ENCODE results near the gene SURF4. TPM values are rescaled to one million over a fixed set of nuclear protein-coding genes. Genes with fewer than 3 reads are reported as not detected.

SURF4 gene
- total and polyA plus RNA-seq, 2 of the 13 experiments (the other 11 are each of a cell fraction or from before 2014, with no cell fraction given) = 220 to 265 TPM

DNA sequence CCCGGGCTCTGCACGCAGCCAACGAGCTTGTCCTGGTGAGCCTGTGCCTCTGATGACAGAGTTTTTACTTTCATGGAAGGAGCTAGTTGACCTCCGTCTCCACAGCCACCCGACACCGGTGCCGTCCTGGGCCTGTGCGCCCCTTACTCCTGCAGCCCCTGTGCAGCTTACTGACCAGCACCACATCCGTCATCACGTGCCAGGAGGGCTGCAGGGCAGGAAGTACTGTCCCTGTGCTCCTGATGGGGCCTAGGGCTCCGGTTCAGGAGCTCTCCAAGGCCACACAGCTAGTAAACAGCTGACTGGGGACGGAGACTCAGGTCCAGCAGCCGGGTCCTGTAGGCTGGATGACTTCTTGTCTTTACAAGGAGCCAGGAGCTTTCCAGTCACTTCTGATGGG, 10.5 kb upstream of the SURF4 start (continued):
- TF ChIP-seq PHF8 (CRISPR knock-in tag; IDR thresholded peaks at IDR 0.05) (no peak), NFATC3 (CRISPR knock-in tag; IDR thresholded peaks at IDR 0.05) (no peak), POLR2A (IDR thresholded peaks at IDR 0.05; ENCODE audit: insufficient read depth in 1 of 2, low read depth in 2 of 2, low read length in 2 of 2) (no peak), HMGA1 (CRISPR knock-in tag; conservative IDR thresholded peaks at IDR 0.05) (no peak), MBNL3 (CRISPR knock-in tag; conservative IDR thresholded peaks at IDR 0.05) (no peak), ZNF615 (CRISPR knock-in tag; IDR thresholded peaks at IDR 0.05; ENCODE audit: borderline replicate concordance) (no peak), CENPX (CRISPR knock-in tag; IDR thresholded peaks at IDR 0.05) (no peak), JUNB (CRISPR knock-in tag; IDR thresholded peaks at IDR 0.05; ENCODE audit: borderline replicate concordance) (no peak), PRPF4 (IDR thresholded peaks at IDR 0.05; ENCODE audit: low read depth, low read length, poor library complexity, severe bottlenecking) (no peak)
- TF ChIP-seq, protein P1, sequence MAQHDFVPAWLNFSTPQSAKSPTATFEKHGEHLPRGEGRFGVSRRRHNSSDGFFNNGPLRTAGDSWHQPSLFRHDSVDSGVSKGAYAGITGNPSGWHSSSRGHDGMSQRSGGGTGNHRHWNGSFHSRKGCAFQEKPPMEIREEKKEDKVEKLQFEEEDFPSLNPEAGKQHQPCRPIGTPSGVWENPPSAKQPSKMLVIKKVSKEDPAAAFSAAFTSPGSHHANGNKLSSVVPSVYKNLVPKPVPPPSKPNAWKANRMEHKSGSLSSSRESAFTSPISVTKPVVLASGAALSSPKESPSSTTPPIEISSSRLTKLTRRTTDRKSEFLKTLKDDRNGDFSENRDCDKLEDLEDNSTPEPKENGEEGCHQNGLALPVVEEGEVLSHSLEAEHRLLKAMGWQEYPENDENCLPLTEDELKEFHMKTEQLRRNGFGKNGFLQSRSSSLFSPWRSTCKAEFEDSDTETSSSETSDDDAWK (CRISPR knock-in tag; IDR thresholded peaks at IDR 0.05) = no peak
- TF ChIP-seq, protein P2, sequence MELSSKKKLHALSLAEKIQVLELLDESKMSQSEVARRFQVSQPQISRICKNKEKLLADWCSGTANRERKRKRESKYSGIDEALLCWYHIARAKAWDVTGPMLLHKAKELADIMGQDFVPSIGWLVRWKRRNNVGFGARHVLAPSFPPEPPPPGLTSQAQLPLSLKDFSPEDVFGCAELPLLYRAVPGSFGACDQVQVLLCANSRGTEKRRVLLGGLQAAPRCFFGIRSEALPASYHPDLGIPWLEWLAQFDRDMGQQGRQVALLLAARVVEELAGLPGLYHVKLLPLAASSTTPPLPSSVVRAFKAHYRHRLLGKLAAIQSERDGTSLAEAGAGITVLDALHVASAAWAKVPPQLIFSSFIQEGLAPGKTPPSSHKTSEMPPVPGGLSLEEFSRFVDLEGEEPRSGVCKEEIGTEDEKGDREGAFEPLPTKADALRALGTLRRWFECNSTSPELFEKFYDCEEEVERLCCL (CRISPR knock-in tag; IDR thresholded peaks at IDR 0.05; ENCODE audit: borderline replicate concordance) = no peak
- TF ChIP-seq, protein P3, sequence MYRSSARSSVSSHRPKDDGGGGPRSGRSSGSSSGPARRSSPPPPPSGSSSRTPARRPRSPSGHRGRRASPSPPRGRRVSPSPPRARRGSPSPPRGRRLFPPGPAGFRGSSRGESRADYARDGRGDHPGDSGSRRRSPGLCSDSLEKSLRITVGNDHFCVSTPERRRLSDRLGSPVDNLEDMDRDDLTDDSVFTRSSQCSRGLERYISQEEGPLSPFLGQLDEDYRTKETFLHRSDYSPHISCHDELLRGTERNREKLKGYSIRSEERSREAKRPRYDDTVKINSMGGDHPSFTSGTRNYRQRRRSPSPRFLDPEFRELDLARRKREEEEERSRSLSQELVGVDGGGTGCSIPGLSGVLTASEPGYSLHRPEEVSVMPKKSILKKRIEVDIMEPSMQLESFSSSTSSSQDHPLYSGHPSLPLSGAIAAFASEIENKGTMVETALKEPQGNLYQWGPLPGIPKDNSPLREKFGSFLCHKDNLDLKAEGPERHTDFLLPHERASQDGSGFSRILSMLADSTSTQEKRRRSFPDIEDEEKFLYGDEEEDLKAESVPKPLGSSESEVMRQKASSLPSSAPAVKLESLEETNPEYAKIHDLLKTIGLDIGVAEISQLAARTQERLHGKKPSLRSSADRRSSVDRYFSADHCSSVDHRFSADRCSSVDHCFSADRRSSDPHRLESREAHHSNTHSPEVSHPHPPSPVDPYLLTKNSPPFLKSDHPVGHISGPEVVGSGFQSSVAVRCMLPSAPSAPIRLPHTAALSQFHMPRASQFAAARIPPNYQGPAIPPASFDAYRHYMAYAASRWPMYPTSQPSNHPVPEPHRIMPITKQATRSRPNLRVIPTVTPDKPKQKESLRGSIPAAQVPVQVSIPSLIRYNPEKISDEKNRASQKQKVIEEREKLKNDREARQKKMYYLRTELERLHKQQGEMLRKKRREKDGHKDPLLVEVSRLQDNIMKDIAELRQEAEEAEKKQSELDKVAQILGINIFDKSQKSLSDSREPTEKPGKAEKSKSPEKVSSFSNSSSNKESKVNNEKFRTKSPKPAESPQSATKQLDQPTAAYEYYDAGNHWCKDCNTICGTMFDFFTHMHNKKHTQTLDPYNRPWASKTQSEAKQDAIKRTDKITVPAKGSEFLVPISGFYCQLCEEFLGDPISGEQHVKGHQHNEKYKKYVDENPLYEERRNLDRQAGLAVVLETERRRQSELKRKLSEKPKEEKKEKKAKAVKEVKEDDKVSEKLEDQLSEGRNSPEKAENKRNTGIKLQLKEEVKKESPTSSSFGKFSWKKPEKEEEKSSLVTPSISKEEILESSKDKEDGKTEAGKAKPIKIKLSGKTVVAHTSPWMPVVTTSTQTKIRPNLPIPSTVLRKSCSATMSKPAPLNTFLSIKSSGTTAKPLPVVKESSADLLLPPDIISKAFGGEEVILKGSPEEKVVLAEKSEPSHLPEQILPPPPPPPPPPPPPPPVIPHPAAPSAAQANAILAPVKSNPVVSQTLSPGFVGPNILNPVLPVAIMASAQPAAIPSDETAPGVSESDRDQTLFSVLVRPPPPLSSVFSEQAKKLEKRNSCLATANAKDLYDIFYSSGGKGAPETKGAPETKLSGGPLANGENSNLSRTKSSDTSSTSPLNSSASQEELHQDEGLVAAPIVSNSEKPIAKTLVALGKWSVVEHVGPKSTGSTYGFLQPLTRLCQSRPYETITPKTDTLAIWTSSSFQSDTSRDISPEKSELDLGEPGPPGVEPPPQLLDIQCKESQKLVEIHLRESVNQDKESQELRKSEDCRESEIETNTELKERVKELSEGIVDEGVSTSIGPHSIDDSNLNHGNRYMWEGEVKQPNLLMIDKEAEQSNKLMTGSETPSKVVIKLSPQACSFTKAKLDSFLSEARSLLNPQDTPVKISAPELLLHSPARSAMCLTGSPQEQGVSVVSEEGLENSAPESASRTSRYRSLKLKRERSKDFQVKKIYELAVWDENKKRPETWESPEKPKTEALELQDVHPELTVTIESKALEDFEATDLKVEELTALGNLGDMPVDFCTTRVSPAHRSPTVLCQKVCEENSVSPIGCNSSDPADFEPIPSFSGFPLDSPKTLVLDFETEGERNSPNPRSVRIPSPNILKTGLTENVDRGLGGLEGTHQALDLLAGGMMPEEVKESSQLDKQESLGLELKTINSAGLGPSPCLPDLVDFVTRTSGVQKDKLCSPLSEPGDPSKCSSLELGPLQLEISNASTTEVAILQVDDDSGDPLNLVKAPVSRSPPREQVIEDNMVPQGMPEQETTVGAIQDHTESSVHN (CRISPR knock-in tag; IDR thresholded peaks at IDR 0.05) = no peak
- TF ChIP-seq, protein P4, sequence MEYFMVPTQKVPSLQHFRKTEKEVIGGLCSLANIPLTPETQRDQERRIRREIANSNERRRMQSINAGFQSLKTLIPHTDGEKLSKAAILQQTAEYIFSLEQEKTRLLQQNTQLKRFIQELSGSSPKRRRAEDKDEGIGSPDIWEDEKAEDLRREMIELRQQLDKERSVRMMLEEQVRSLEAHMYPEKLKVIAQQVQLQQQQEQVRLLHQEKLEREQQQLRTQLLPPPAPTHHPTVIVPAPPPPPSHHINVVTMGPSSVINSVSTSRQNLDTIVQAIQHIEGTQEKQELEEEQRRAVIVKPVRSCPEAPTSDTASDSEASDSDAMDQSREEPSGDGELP (IDR thresholded peaks at IDR 0.05; ENCODE audit: borderline replicate concordance, low read depth) = peak; percentile 96
- TF ChIP-seq, protein P5, sequence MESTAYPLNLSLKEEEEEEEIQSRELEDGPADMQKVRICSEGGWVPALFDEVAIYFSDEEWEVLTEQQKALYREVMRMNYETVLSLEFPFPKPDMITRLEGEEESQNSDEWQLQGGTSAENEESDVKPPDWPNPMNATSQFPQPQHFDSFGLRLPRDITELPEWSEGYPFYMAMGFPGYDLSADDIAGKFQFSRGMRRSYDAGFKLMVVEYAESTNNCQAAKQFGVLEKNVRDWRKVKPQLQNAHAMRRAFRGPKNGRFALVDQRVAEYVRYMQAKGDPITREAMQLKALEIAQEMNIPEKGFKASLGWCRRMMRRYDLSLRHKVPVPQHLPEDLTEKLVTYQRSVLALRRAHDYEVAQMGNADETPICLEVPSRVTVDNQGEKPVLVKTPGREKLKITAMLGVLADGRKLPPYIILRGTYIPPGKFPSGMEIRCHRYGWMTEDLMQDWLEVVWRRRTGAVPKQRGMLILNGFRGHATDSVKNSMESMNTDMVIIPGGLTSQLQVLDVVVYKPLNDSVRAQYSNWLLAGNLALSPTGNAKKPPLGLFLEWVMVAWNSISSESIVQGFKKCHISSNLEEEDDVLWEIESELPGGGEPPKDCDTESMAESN (CRISPR knock-in tag; conservative IDR thresholded peaks at IDR 0.05) = no peak
- TF ChIP-seq, protein P6, sequence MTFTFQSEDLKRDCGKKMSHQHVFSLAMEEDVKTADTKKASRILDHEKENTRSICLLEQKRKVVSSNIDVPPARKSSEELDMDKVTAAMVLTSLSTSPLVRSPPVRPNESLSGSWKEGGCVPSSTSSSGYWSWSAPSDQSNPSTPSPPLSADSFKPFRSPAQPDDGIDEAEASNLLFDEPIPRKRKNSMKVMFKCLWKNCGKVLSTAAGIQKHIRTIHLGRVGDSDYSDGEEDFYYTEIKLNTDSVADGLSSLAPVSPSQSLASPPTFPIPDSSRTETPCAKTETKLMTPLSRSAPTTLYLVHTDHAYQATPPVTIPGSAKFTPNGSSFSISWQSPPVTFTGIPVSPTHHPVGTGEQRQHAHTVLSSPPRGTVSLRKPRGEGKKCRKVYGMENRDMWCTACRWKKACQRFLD (CRISPR knock-in tag; IDR thresholded peaks at IDR 0.05; ENCODE audit: borderline replicate concordance) = 0 out of 2 replicates have a peak, but pooled peaks have one; percentile 32
